Mesendoderm (in vitro differentiated cells): ENCODE data around the gene GNAT3.

Experiments
- DNase-seq: peaks from one replicate; pipeline ENCODE4 v3.0.0; 2013
- H2AK5ac ChIP-seq: 2 replicates; pipeline ENCODE4 v1.6.1; 2013; ENCODE audit warnings: low read length, inconsistent platforms
- H2BK120ac ChIP-seq: 2 replicates; pipeline ENCODE4 v1.6.1; 2013; ENCODE audit warnings: low read depth, mild to moderate bottlenecking, low read length, moderate library complexity, mixed read lengths
- H2BK15ac ChIP-seq: replicated peaks from 2 replicates; pipeline ENCODE4 v1.6.1; 2013; ENCODE audit warnings: low read depth, mild to moderate bottlenecking, moderate library complexity
- H2BK5ac ChIP-seq: 2 replicates; pipeline ENCODE4 v1.6.1; 2013; ENCODE audit warnings: low read length, inconsistent platforms
- H3K18ac ChIP-seq: 2 replicates; pipeline ENCODE4 v1.6.1; 2013; ENCODE audit warnings: mild to moderate bottlenecking, low read length, mixed read lengths
- H3K23ac ChIP-seq: one replicate; pipeline ENCODE4 v1.6.1; 2013; ENCODE audit warnings: low read length
- H3K27ac ChIP-seq: 2 replicates; pipeline ENCODE4 v1.5.1; 2013; ENCODE audit warnings: low read depth, mild to moderate bottlenecking, inconsistent platforms, low read length, moderate library complexity
- H3K27me3 ChIP-seq: 2 replicates; pipeline ENCODE4 v1.6.1; 2013; ENCODE audit warnings: low read length, control low read depth, mild to moderate bottlenecking, inconsistent platforms; ENCODE audit not compliant: insufficient read depth, poor library complexity
- H3K36me3 ChIP-seq: 2 replicates; pipeline ENCODE4 v1.6.1; 2013; ENCODE audit warnings: low read length, inconsistent platforms; ENCODE audit not compliant: control insufficient read depth, insufficient read depth
- H3K4ac ChIP-seq: one replicate; pipeline ENCODE4 v1.6.1; 2013; ENCODE audit warnings: low read depth, mild to moderate bottlenecking, low read length, moderate library complexity
- H3K4me1 ChIP-seq: 2 replicates; pipeline ENCODE4 v1.6.1; 2013; ENCODE audit warnings: low read depth, low read length, inconsistent platforms; ENCODE audit not compliant: control insufficient read depth
- H3K4me2 ChIP-seq: 2 replicates; pipeline ENCODE4 v1.6.1; 2013; ENCODE audit warnings: low read length
- H3K4me3 ChIP-seq: 2 replicates; pipeline ENCODE4 v1.5.1; 2013; ENCODE audit warnings: mild to moderate bottlenecking, low read length
- H3K56ac ChIP-seq: one replicate; pipeline ENCODE4 v1.6.1; 2013; ENCODE audit warnings: low read length
- H3K79me1 ChIP-seq: 2 replicates; pipeline ENCODE4 v1.6.1; 2013; ENCODE audit warnings: low read length, inconsistent platforms
- H3K79me2 ChIP-seq: 2 replicates; pipeline ENCODE4 v1.6.1; 2013; ENCODE audit warnings: mild to moderate bottlenecking, low read length; ENCODE audit not compliant: control insufficient read depth, insufficient read depth
- H3K9ac ChIP-seq: 2 replicates; pipeline ENCODE4 v1.6.1; 2013; ENCODE audit warnings: low read length, inconsistent platforms
- H4K5ac ChIP-seq: one replicate; pipeline ENCODE4 v1.6.1; 2013; ENCODE audit warnings: low read length
- H4K8ac ChIP-seq: one replicate; pipeline ENCODE4 v1.6.1; 2013; ENCODE audit warnings: low read depth, mild to moderate bottlenecking, control low read depth, low read length, moderate library complexity
- WGBS: extraction: QIAGEN DNeasy Blood & Tissue Kit; methylation state at CpG from one replicate; pipeline ENCODE4 v1.1.7; 2013; ENCODE audit warnings: low lambda C conversion rate, missing lambda C conversion rate; ENCODE audit not compliant: insufficient coverage; ENCODE audit errors: extremely low coverage; 5-methylcytosine and 5-hydroxymethylcytosine counted together

Gene GNAT3

GRCh38 chr7:80500325-80500724 lies 11.5 kb downstream of the GNAT3 start:
- no peaks in the 10 kb centered on the region for H3K4me1 ChIP-seq
- no peak overlapping the region for H2BK5ac ChIP-seq
- no peak overlapping the region for H2BK120ac ChIP-seq
- no peak overlapping the region for H4K8ac ChIP-seq
- no peaks in the 10 kb centered on the region for H3K79me1 ChIP-seq
- H3K79me2 ChIP-seq, result no peaks in the 10 kb centered on the region
- no peak overlapping the region for H3K4me3 ChIP-seq
- no peak overlapping the region for H3K27ac ChIP-seq
- DNase-seq, result no peak
- H3K18ac ChIP-seq, result no peak overlapping the region
- H2AK5ac ChIP-seq, result no peak overlapping the region
- no peak overlapping the region for H3K23ac ChIP-seq
- no peak overlapping the region for H4K5ac ChIP-seq
- no peak overlapping the region for H3K56ac ChIP-seq
- no peak overlapping the region for H3K9ac ChIP-seq
- no peak overlapping the region for H3K4ac ChIP-seq
- no peaks in the 10 kb centered on the region for H3K27me3 ChIP-seq
- H3K36me3 ChIP-seq, result no peaks in the 10 kb centered on the region
- no peak overlapping the region for H3K4me2 ChIP-seq
- no CpG with 5 or more reads among the region's 1 CpG for WGBS
- no peak overlapping the region for H2BK15ac ChIP-seq

DNA sequence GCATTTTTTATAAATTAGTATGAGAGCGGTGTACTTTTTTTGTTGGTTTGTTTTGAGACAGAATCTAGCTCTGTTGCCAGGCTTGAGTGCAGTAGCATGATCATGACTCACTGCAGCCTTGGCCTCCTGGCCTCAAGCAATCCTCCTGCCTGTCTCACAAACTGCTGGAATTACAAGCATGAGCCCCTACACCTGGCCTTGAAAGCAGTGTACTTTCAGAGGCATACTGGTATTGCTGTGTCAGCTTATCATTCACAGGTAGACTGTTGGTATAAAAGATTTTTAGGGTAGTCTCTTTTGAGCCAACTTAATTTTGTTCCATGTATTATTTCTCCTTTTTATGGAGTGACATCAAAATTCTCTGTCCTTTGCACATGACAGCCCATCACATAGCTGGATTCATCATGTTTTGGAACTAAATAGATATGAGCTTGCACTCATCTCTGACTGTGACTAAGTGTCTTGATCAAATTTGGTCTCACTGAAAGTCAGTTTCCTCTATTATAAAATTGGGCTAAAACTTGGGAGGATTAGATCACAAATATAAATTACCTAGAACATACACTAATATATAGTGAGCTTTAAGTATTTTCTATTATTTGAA lies 12.4 kb downstream of the GNAT3 start:
- Histone ChIP-seq H3K23ac (no peak overlapping the region), H2BK5ac (no peak overlapping the region), H2BK15ac (no peak overlapping the region), H2AK5ac (no peak overlapping the region), H3K18ac (no peak overlapping the region), H2BK120ac (no peak overlapping the region), H3K27ac (no peak overlapping the region), H3K27me3 (no peaks in the 10 kb centered on the region), H3K4ac (no peak overlapping the region), H3K79me2 (no peaks in the 10 kb centered on the region), H3K36me3 (no peaks in the 10 kb centered on the region), H4K5ac (no peak overlapping the region), H4K8ac (no peak overlapping the region), H3K4me2 (no peak overlapping the region), H3K4me3 (no peak overlapping the region), H3K56ac (no peak overlapping the region), H3K9ac (no peak overlapping the region), H3K79me1 (no peaks in the 10 kb centered on the region), H3K4me1 (no peaks in the 10 kb centered on the region)
- WGBS, result no CpG with 5 or more reads among the region's 1 CpG
- DNase-seq, result peak; percentile 88

GRCh38 chr7:80498481-80499349 lies 13.1 kb downstream of the GNAT3 start:
- Histone ChIP-seq H3K4me1 (no peaks in the 10 kb centered on the region), H3K4ac (no peak overlapping the region), H3K27me3 (no peaks in the 10 kb centered on the region), H2BK120ac (no peak overlapping the region), H2BK15ac (no peak overlapping the region), H3K9ac (no peak overlapping the region), H4K8ac (no peak overlapping the region), H3K4me3 (no peak overlapping the region), H2AK5ac (no peak overlapping the region), H3K4me2 (no peak overlapping the region), H3K18ac (no peak overlapping the region), H4K5ac (no peak overlapping the region), H3K79me1 (no peaks in the 10 kb centered on the region), H2BK5ac (no peak overlapping the region), H3K27ac (no peak overlapping the region), H3K56ac (no peak overlapping the region), H3K36me3 (no peaks in the 10 kb centered on the region), H3K23ac (no peak overlapping the region), H3K79me2 (no peaks in the 10 kb centered on the region)
- DNase-seq, result no peak
- no CpG with 5 or more reads among the region's 4 CpGs for WGBS

DNA sequence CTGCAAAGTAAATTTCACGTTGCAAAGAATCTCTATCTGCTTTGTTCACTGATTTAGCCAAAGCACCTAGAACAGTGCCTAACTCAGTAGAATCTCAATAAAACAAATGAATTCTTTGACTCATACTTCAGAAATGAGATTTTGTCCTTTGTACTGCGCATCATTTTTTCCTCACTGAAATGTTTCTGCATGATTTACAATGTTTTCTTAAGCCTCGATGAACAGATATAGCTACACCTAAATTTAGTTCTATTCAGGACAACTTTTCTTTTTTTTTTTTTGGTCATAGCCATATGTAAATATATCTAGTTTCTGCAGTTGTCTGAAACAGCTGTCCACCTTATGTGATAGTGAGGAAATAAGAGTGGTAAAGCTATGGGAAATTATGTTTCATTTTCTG lies 15.3 kb downstream of the GNAT3 start:
- H3K4me3 ChIP-seq, result no peak overlapping the region
- no peak overlapping the region for H2AK5ac ChIP-seq
- H3K4me1 ChIP-seq, result no peaks in the 10 kb centered on the region
- no peak overlapping the region for H3K23ac ChIP-seq
- H2BK120ac ChIP-seq, result no peak overlapping the region
- H3K18ac ChIP-seq, result no peak overlapping the region
- no peak overlapping the region for H4K5ac ChIP-seq
- no CpG with 5 or more reads among the region's 3 CpGs for WGBS
- H4K8ac ChIP-seq, result no peak overlapping the region
- H3K9ac ChIP-seq, result no peak overlapping the region
- DNase-seq, result no peak
- no peak overlapping the region for H3K4me2 ChIP-seq
- no peak overlapping the region for H3K56ac ChIP-seq
- no peak overlapping the region for H3K27ac ChIP-seq
- H3K27me3 ChIP-seq, result no peaks in the 10 kb centered on the region
- H3K79me2 ChIP-seq, result no peaks in the 10 kb centered on the region
- no peak overlapping the region for H2BK5ac ChIP-seq
- no peak overlapping the region for H3K4ac ChIP-seq
- H2BK15ac ChIP-seq, result no peak overlapping the region
- H3K79me1 ChIP-seq, result no peaks in the 10 kb centered on the region
- H3K36me3 ChIP-seq, result no peaks in the 10 kb centered on the region

DNA sequence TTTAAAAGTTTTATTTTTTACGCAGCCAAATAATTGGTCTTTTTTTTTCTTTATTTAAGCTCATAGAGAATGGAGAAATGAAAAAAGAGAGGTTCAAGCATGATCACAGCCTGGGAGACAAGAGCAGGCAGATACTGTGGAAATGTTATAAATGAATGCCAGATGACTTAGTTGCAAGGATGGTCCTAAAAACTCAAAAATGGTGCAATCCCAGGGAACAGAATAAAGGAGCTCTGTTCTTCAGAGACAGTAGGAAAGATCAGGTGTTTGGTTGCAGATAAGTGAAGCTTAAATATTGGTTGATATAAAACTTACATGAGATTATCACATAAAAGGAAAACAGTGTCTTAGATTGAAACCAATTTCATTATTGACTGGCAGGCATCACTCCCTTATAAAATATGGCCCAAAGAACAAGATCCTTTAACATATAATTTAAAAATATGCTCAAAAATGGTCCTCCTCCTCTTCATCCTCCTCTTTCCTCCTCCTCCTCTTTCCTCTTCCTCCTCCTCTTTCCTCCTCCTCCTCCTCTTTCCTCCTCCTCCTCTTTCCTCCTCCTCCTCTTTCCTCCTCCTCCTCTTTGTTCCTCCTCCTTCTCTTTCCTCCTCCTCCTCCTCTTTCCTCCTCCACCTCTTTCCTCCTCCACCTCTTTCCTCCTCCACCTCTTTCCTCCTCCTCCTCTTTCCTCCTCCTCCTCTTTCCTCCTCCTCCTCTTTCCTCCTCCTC lies 18.6 kb downstream of the GNAT3 start:
- H4K5ac ChIP-seq, result no peak overlapping the region
- no CpG with 5 or more reads among the region's 1 CpG for WGBS
- no peak overlapping the region for H2BK120ac ChIP-seq
- no peak overlapping the region for H3K4ac ChIP-seq
- no peak overlapping the region for H3K27ac ChIP-seq
- H3K9ac ChIP-seq, result no peak overlapping the region
- DNase-seq, result no peak
- no peak overlapping the region for H3K4me2 ChIP-seq
- no peak overlapping the region for H3K56ac ChIP-seq
- H2BK15ac ChIP-seq, result no peak overlapping the region
- H3K79me1 ChIP-seq, result no peaks in the 10 kb centered on the region
- H3K4me3 ChIP-seq, result no peak overlapping the region
- no peaks in the 10 kb centered on the region for H3K36me3 ChIP-seq
- H2AK5ac ChIP-seq, result no peak overlapping the region
- no peak overlapping the region for H3K23ac ChIP-seq
- no peaks in the 10 kb centered on the region for H3K27me3 ChIP-seq
- no peaks in the 10 kb centered on the region for H3K79me2 ChIP-seq
- H3K4me1 ChIP-seq, result no peaks in the 10 kb centered on the region
- no peak overlapping the region for H4K8ac ChIP-seq
- H3K18ac ChIP-seq, result no peak overlapping the region
- no peak overlapping the region for H2BK5ac ChIP-seq
